ENCODE measurements around the gene FMNL3. TPM values are rescaled to one million over a fixed set of nuclear protein-coding genes. Genes with fewer than 3 reads are reported as not detected.

The FMNL3 gene
- total and polyA plus RNA-seq, 2 of the 13 experiments (the other 11 are each of a cell fraction or from before 2014, with no cell fraction given) = 0.44 to 1.1 TPM

GRCh38 chr12:49702676-49703215 lies 4.5 kb downstream of the FMNL3 start:
- Histone ChIP-seq H4K20me1 (ENCODE audit: insufficient read depth, low read length) (no peaks in the 10 kb centered on the region), H3K27me3 (ENCODE audit: control insufficient read depth in 1 of 2, insufficient read depth in 2 of 2, low read length in 2 of 2) (no peaks in the 10 kb centered on the region; a peak in 1 of 5 replicates), H3K79me2 (ENCODE audit: insufficient read depth, low read length) (no peaks in the 10 kb centered on the region), H2AFZ (ENCODE audit: low read length) (no peak overlapping the region), H3K4me2 (ENCODE audit: low read depth, low read length) (no peak overlapping the region), H3K9me3 (ENCODE audit: low read length) (no peaks in the 10 kb centered on the region), H3K4me1 (ENCODE audit: insufficient read depth, low read length) (peaks cover 14% of the 10 kb centered on the region; the same call in 1 of the 2 replicates), H3K4me3 (replicated peaks in 1 of 3; ENCODE audit: insufficient read depth in 1 of 3, low read depth in 2 of 3, low read length in 3 of 3) (no peak overlapping the region), H3K9ac (ENCODE audit: insufficient read depth, low read depth, low read length) (no peak overlapping the region), H3K36me3 (replicated peaks in 1 of 2; ENCODE audit: control insufficient read depth in 1 of 2, insufficient read depth in 2 of 2, low read length in 2 of 2) (no peaks in the 10 kb centered on the region), H3K27ac (ENCODE audit: extremely low read length, insufficient read depth, low read length) (no peak overlapping the region)
- no peak for TF ChIP-seq PHF8 (CRISPR knock-in tag; IDR thresholded peaks at IDR 0.05)
- TF ChIP-seq FOXA1 (IDR thresholded peaks at IDR 0.05) = no peak
- TF ChIP-seq FOXA1 (CRISPR knock-in tag; IDR thresholded peaks at IDR 0.05) = no peak
- TF ChIP-seq SNAPC4 (CRISPR knock-in tag; IDR thresholded peaks at IDR 0.05) = no peak
- no peak for TF ChIP-seq LCORL (IDR thresholded peaks at IDR 0.05)
- TF ChIP-seq LCORL (CRISPR knock-in tag; IDR thresholded peaks at IDR 0.05) = no peak
- CTCF ChIA-PET (ENCODE audit: low intra/inter-chr PET ratio, low total read pairs) = no interaction called here
- ATAC-seq (no peak), FAIRE-seq (no peak), DNase-seq (ENCODE audit: low spot score) (no peak)
- in situ Hi-C loops (cut with HindIII; ENCODE audit: extremely low pct_ligation_motif_present, low pct_unique_long_range_greater_than_20kb) = no loop called here
- POLR2A ChIA-PET = interaction anchor here (1.2 kb wide), 1 partner anchor 38 kb away, joined by 3 read pairs; the partner anchor contains the start of gene TMBIM6
- intact Hi-C loops (cut with micrococcal nuclease; ENCODE audit: unreplicated experiment) = no loop called here
- BruUV-seq (replicated peaks) = no TSS peak
